IMR-90 (cell line): ENCODE measurements around the gene PTPN11. TPM values are rescaled to one million over a fixed set of nuclear protein-coding genes. Genes with fewer than 3 reads are reported as not detected.

Experiments
- ATAC-seq: fragments of 200-7000 bp; cut with Tn5 transposase; 2 replicates; pipeline ENCODE4 v1.9.1; 2020; ENCODE audit warnings: low read depth, mild to moderate bottlenecking, moderate library complexity
- BruUV-seq: library from RNA; stranded (reverse); fragments of 400-500 nt; replicated peaks from 2 replicates; lab custom pipeline; 2021; lab: Mats Ljungman, UMichigan
- CTCF ChIA-PET: fragments of 300-600 bp; formaldehyde crosslinking; extraction: SDS; loops from one replicate; lab custom pipeline; 2021; ENCODE audit warnings: antibody characterized with exemption; lab: Yijun Ruan, JAX
- POLR2A ChIA-PET: fragments of 300-600 bp; sonication (Branson Sonifier 250); formaldehyde crosslinking; loops from one replicate; lab custom pipeline; 2022; ENCODE audit warnings: antibody characterized with exemption; ENCODE audit not compliant: unreplicated experiment; lab: Charles Lee
- DNase-seq: peaks from one replicate; pipeline ENCODE4 v3.0.0; 2013
- H2AFZ ChIP-seq: replicated peaks from 2 replicates; pipeline ENCODE3; 2013; ENCODE audit warnings: low read length, mild to moderate bottlenecking; ENCODE audit not compliant: poor library complexity
- H2AK5ac ChIP-seq: 2 replicates; pipeline ENCODE4 v1.6.1; 2013; ENCODE audit warnings: low read depth, low read length, inconsistent platforms
- H2AK9ac ChIP-seq: replicated peaks from 2 replicates; pipeline ENCODE3; 2013; ENCODE audit warnings: mild to moderate bottlenecking, low read depth, low read length, moderate library complexity; ENCODE audit not compliant: poor library complexity
- H2BK120ac ChIP-seq: 2 replicates; pipeline ENCODE4 v1.6.1; 2013; ENCODE audit warnings: low read depth, low read length, inconsistent platforms
- H2BK15ac ChIP-seq: 3 replicates; pipeline ENCODE4 v1.6.1; 2013; ENCODE audit warnings: low read depth, low read length, inconsistent platforms
- H2BK20ac ChIP-seq: 2 replicates; pipeline ENCODE4 v1.6.1; 2013; ENCODE audit warnings: low read depth, mild to moderate bottlenecking, inconsistent platforms, low read length, moderate library complexity
- H2BK5ac ChIP-seq: 2 replicates; pipeline ENCODE4 v1.6.1; 2013; ENCODE audit warnings: mild to moderate bottlenecking, low read depth, low read length, inconsistent platforms; ENCODE audit not compliant: poor library complexity, severe bottlenecking
- H3K14ac ChIP-seq: replicated peaks from 2 replicates; pipeline ENCODE4 v1.6.1; 2013; ENCODE audit warnings: low read depth, low read length, inconsistent platforms
- H3K18ac ChIP-seq: 2 replicates; pipeline ENCODE4 v1.6.1; 2013; ENCODE audit warnings: low read depth, low read length, control low read depth
- H3K23ac ChIP-seq: 2 replicates; pipeline ENCODE4 v1.6.1; 2013; ENCODE audit warnings: low read depth, low read length, inconsistent platforms
- H3K27ac ChIP-seq: 2 replicates; pipeline ENCODE4 v1.5.1; 2013; ENCODE audit warnings: mild to moderate bottlenecking, control low read depth, low read length; ENCODE audit not compliant: insufficient read depth
- H3K27me3 ChIP-seq: 2 replicates; pipeline ENCODE4 v1.6.1; 2013; ENCODE audit warnings: low read length; ENCODE audit not compliant: control insufficient read depth, insufficient read depth
- H3K36me3 ChIP-seq: 2 replicates; pipeline ENCODE4 v1.6.1; 2013; ENCODE audit warnings: low read length, mixed read lengths; ENCODE audit not compliant: control insufficient read depth, insufficient read depth
- H3K4ac ChIP-seq: 2 replicates; pipeline ENCODE4 v1.6.1; 2013; ENCODE audit warnings: low read depth, low read length, inconsistent platforms
- H3K4me1 ChIP-seq: 2 replicates; pipeline ENCODE4 v1.6.1; 2013; ENCODE audit warnings: low read length, mixed read lengths; ENCODE audit not compliant: control insufficient read depth, insufficient read depth
- H3K4me2 ChIP-seq: 2 replicates; pipeline ENCODE4 v1.6.1; 2013; ENCODE audit warnings: low read depth, mild to moderate bottlenecking, control low read depth, low read length, moderate library complexity
- H3K4me3 ChIP-seq: 2 replicates; pipeline ENCODE4 v1.5.1; 2013; ENCODE audit warnings: low read depth, mild to moderate bottlenecking, control low read depth, low read length, moderate library complexity; ENCODE audit not compliant: insufficient read depth
- H3K56ac ChIP-seq: 2 replicates; pipeline ENCODE4 v1.6.1; 2013; ENCODE audit warnings: low read length, inconsistent platforms; ENCODE audit not compliant: insufficient read depth; ENCODE audit errors: extremely low read depth
- H3K79me1 ChIP-seq, 2 experiments: 2 replicates each; pipeline ENCODE4 v1.6.1; 2013; ENCODE audit warnings: low read length in 2 of 2, inconsistent platforms in 1 of 2, low read depth in 1 of 2
- H3K9ac ChIP-seq: 2 replicates; pipeline ENCODE4 v1.6.1; 2013; ENCODE audit warnings: low read depth, low read length, control low read depth
- H3K9me1 ChIP-seq: 2 replicates; pipeline ENCODE4 v1.6.1; 2013; ENCODE audit warnings: low read length, inconsistent platforms; ENCODE audit not compliant: insufficient read depth
- H3K9me3 ChIP-seq: 2 replicates; pipeline ENCODE4 v1.6.1; 2013; ENCODE audit warnings: low read length; ENCODE audit not compliant: control insufficient read depth, insufficient read depth
- H4K20me1 ChIP-seq: 2 replicates; pipeline ENCODE4 v1.6.1; 2013; ENCODE audit warnings: low read length, inconsistent platforms; ENCODE audit not compliant: insufficient read depth
- H4K5ac ChIP-seq: 2 replicates; pipeline ENCODE4 v1.6.1; 2013; ENCODE audit warnings: mild to moderate bottlenecking, low read depth, low read length, control low read depth
- H4K8ac ChIP-seq, 2 experiments: 2 replicates each; pipeline ENCODE4 v1.6.1; 2013; ENCODE audit warnings: low read depth in 2 of 2, low read length in 2 of 2, control low read depth in 1 of 2, inconsistent platforms in 1 of 2
- H4K91ac ChIP-seq: 2 replicates; pipeline ENCODE4 v1.6.1; 2013; ENCODE audit warnings: low read depth, low read length, inconsistent platforms; ENCODE audit not compliant: insufficient read depth
- BHLHE40 ChIP-seq: fragments of 150-350 bp; IDR thresholded peaks from 2 replicates; pipeline ENCODE4 v1.6.1; 2016; ENCODE audit warnings: mild to moderate bottlenecking, low read depth, low read length
- CHD1 ChIP-seq: IDR thresholded peaks from 2 replicates; pipeline ENCODE4 v1.6.1; 2012; ENCODE audit warnings: low read depth, low read length, improper control_type of control experiment
- MAFK ChIP-seq: IDR thresholded peaks from 2 replicates; pipeline ENCODE4 v1.6.1; 2012; ENCODE audit warnings: low read depth, low read length, improper control_type of control experiment
- MAZ ChIP-seq: IDR thresholded peaks from 2 replicates; pipeline ENCODE4 v1.6.1; 2012; ENCODE audit warnings: low read depth, mild to moderate bottlenecking, low read length, improper control_type of control experiment, moderate library complexity, borderline replicate concordance
- MXI1 ChIP-seq: IDR thresholded peaks from 2 replicates; pipeline ENCODE4 v1.6.1; 2012; ENCODE audit warnings: low read depth, mild to moderate bottlenecking, low read length, moderate library complexity, borderline replicate concordance
- NFE2L2 ChIP-seq: fragments of 150-350 bp; IDR thresholded peaks from 2 replicates; pipeline ENCODE4 v1.6.1; 2016; ENCODE audit warnings: low read depth, mild to moderate bottlenecking, low read length
- POLR2A ChIP-seq: IDR thresholded peaks from 2 replicates; pipeline ENCODE4 v1.6.1; 2012; ENCODE audit warnings: mild to moderate bottlenecking, low read depth, low read length
- RAD21 ChIP-seq: IDR thresholded peaks from 2 replicates; pipeline ENCODE4 v1.6.1; 2012; ENCODE audit warnings: low read length, improper control_type of control experiment
- RCOR1 ChIP-seq: IDR thresholded peaks from 2 replicates; pipeline ENCODE4 v1.6.1; 2012; ENCODE audit warnings: mild to moderate bottlenecking, low read length, improper control_type of control experiment; ENCODE audit not compliant: insufficient replicate concordance
- WGBS, 2 experiments: methylation state at CpG; one replicate each; pipeline versions ENCODE4 v1.1.5 to v1.1.7; 2013; ENCODE audit warnings: missing lambda C conversion rate in 2 of 2; ENCODE audit not compliant: insufficient read length in 1 of 2; ENCODE audit errors: extremely low coverage in 2 of 2; 5-methylcytosine and 5-hydroxymethylcytosine counted together
- dilution Hi-C: fragments of 300-500 bp; cut with HindIII; formaldehyde crosslinking; loops from one replicate; pipeline ENCODE4 v1.14.3; 2018; ENCODE audit warnings: low sequenced_read_pairs; ENCODE audit not compliant: unreplicated experiment
- in situ Hi-C: fragments of 300-500 bp; cut with MboI; formaldehyde crosslinking; loops from 3 replicates; pipeline ENCODE4 v1.14.3; 2019; ENCODE audit warnings: low sequenced_read_pairs, inconsistent platforms, mixed read lengths
- intact Hi-C: fragments of 100-400 bp; cut with micrococcal nuclease; formaldehyde crosslinking; loops from 2 replicates; pipeline ENCODE4 v1.10.0; 2022
- polyA plus RNA-seq, 3 experiments: library from polyadenylated mRNA; depleted of rRNA; stranded (reverse); fragments of >200 nt; gene quantifications; 2 replicates each; pipeline ENCODE4 v1.2.3, GENCODE V29; 2012; ENCODE audit warnings: low replicate concordance in 1 of 3
- total RNA-seq: library from RNA; depleted of rRNA; stranded (reverse); fragments of >200 nt; gene quantifications from 2 replicates; pipeline ENCODE4 v1.2.3, GENCODE V29; 2012
- TF ChIP-seq, protein P1 (sequence below): fragments of 150-350 bp; IDR thresholded peaks from 2 replicates; pipeline ENCODE4 v1.6.1; 2017; ENCODE audit warnings: mild to moderate bottlenecking, antibody characterized with exemption, low read length, low read depth
- TF ChIP-seq, protein P2 (sequence below): fragments of 150-350 bp; IDR thresholded peaks from 2 replicates; pipeline ENCODE4 v1.6.1; 2016; ENCODE audit warnings: low read depth, mild to moderate bottlenecking, low read length, moderate library complexity, borderline replicate concordance

The PTPN11 gene
- total and polyA plus RNA-seq, 2 of the 4 experiments (the other 2 are of a cell fraction): 52.9 to 135 TPM

DNA sequence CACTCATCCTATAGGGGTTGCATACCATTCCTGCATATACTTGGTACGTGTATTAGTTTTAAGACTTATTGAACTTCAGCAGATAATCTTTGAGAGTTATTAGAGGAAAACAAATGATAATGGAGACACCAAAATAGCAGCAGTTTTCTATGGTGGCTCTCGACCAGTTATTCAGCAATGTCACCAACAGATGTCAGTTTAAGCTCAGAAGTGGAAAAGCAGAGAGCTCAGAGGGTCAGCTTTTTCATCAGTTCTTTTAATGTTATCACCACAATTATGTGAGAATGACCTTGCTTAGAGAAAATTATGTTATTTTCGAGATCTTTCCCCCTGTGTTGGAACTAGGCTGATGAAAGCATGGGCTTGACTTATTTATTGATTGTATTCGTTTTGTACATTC, 32.0 kb downstream of the PTPN11 start:
- BruUV-seq: no TSS peak
- TF ChIP-seq POLR2A: no peak
- TF ChIP-seq CHD1: no peak
- TF ChIP-seq, protein P1, sequence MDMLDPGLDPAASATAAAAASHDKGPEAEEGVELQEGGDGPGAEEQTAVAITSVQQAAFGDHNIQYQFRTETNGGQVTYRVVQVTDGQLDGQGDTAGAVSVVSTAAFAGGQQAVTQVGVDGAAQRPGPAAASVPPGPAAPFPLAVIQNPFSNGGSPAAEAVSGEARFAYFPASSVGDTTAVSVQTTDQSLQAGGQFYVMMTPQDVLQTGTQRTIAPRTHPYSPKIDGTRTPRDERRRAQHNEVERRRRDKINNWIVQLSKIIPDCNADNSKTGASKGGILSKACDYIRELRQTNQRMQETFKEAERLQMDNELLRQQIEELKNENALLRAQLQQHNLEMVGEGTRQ: no peak
- no peak for TF ChIP-seq MAFK
- TF ChIP-seq NFE2L2: no peak
- no peak for TF ChIP-seq RAD21
- TF ChIP-seq MXI1: no peak
- no peak for TF ChIP-seq RCOR1
- TF ChIP-seq, protein P2, sequence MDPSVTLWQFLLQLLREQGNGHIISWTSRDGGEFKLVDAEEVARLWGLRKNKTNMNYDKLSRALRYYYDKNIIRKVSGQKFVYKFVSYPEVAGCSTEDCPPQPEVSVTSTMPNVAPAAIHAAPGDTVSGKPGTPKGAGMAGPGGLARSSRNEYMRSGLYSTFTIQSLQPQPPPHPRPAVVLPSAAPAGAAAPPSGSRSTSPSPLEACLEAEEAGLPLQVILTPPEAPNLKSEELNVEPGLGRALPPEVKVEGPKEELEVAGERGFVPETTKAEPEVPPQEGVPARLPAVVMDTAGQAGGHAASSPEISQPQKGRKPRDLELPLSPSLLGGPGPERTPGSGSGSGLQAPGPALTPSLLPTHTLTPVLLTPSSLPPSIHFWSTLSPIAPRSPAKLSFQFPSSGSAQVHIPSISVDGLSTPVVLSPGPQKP: no peak
- TF ChIP-seq MAZ: no peak
- TF ChIP-seq BHLHE40: no peak
- Histone ChIP-seq H2AFZ (no peak overlapping the region), H4K5ac (no peak overlapping the region), H2AK5ac (no peak overlapping the region), H3K4me2 (no peak overlapping the region), H3K56ac (no peak overlapping the region), H2BK15ac (no peak overlapping the region), H3K79me1 (peaks cover 27 to 31% of the 10 kb centered on the region in 2 experiments), H3K9me1 (no peaks in the 10 kb centered on the region), H3K23ac (no peak overlapping the region), H3K9ac (no peak overlapping the region), H4K20me1 (peaks cover 3% of the 10 kb centered on the region; the same call in 1 of the 2 replicates), H3K14ac (no peak overlapping the region), H3K4ac (no peak overlapping the region), H3K27ac (no peak overlapping the region), H2BK20ac (no peak overlapping the region), H2BK5ac (no peak overlapping the region), H4K91ac (no peak overlapping the region), H3K4me1 (no peaks in the 10 kb centered on the region), H3K27me3 (no peaks in the 10 kb centered on the region), H3K4me3 (no peak overlapping the region), H3K18ac (no peak overlapping the region), H2BK120ac (no peak overlapping the region), H2AK9ac (no peak overlapping the region), H3K36me3 (peaks cover 30% of the 10 kb centered on the region), H4K8ac (no peak overlapping the region), H3K9me3 (no peaks in the 10 kb centered on the region)
- ChIA-PET CTCF (no interaction called here), POLR2A (no interaction called here)
- no peak for DNase-seq
- in situ Hi-C loops: no loop called here
- dilution Hi-C loops: no loop called here
- ATAC-seq: no peak
- WGBS, 2 experiments: no CpG with 5 or more reads among the region's 4 CpGs
- intact Hi-C loops: no loop called here
